MM.1S (cell line): ENCODE results near the gene NPAS1.

Experiments
- DNase-seq: peaks from one replicate; pipeline ENCODE4 v3.0.0-alpha.2; 2015
- H2AFZ ChIP-seq: fragments of 300-600 bp; sonication (generic); 2 replicates; pipeline ENCODE4 v1.6.0; 2016; ENCODE audit warnings: antibody characterized with exemption, low read length
- H3F3A ChIP-seq: fragments of 300-600 bp; sonication (generic); 2 replicates; pipeline ENCODE4 v1.6.1; 2016; ENCODE audit warnings: mild to moderate bottlenecking, antibody characterized with exemption, low read length, moderate library complexity, mixed read lengths; ENCODE audit not compliant: insufficient read depth
- H3K27ac ChIP-seq: fragments of 300-600 bp; sonication (generic); 2 replicates; pipeline ENCODE4 v1.5.1; 2016; ENCODE audit warnings: mild to moderate bottlenecking, low read length
- H3K27me3 ChIP-seq: fragments of 300-600 bp; sonication (generic); replicated peaks from 2 replicates; pipeline ENCODE4 v1.6.0; 2016; ENCODE audit warnings: low read length; ENCODE audit not compliant: insufficient read depth
- H3K36me3 ChIP-seq: fragments of 300-600 bp; sonication (generic); replicated peaks from 2 replicates; pipeline ENCODE4 v1.6.1; 2016; ENCODE audit warnings: mild to moderate bottlenecking, low read length, mixed read lengths; ENCODE audit not compliant: insufficient read depth
- H3K4me1 ChIP-seq: fragments of 300-600 bp; sonication (generic); 2 replicates; pipeline ENCODE4 v1.6.1; 2016; ENCODE audit warnings: low read length, mixed read lengths
- H3K4me2 ChIP-seq: fragments of 300-600 bp; sonication (generic); 2 replicates; pipeline ENCODE4 v1.6.0; 2016; ENCODE audit warnings: low read depth, low read length
- H3K4me3 ChIP-seq: fragments of 300-600 bp; sonication (generic); 2 replicates; pipeline ENCODE4 v1.5.1; 2016; ENCODE audit warnings: low read length, mixed read lengths
- H3K79me2 ChIP-seq: fragments of 300-600 bp; sonication (generic); 2 replicates; pipeline ENCODE4 v1.6.1; 2016; ENCODE audit warnings: mixed run types, low read length, mixed read lengths
- H3K9ac ChIP-seq: fragments of 300-600 bp; sonication (generic); 2 replicates; pipeline ENCODE4 v1.6.1; 2016; ENCODE audit warnings: low read length, mixed read lengths
- H3K9me2 ChIP-seq: fragments of 300-600 bp; sonication (generic); replicated peaks from 2 replicates; pipeline ENCODE4 v1.6.1; 2016; ENCODE audit warnings: mild to moderate bottlenecking, low read length, mixed read lengths; ENCODE audit not compliant: insufficient read depth
- H3K9me3 ChIP-seq: fragments of 300-600 bp; sonication (generic); replicated peaks from 2 replicates; pipeline ENCODE4 v1.6.1; 2016; ENCODE audit warnings: mild to moderate bottlenecking, low read length, mixed read lengths; ENCODE audit not compliant: insufficient read depth
- H4K20me1 ChIP-seq: fragments of 300-600 bp; sonication (generic); 2 replicates; pipeline ENCODE4 v1.6.1; 2016; ENCODE audit warnings: mild to moderate bottlenecking, low read length, moderate library complexity, mixed read lengths; ENCODE audit not compliant: insufficient read depth
- EZH2 ChIP-seq: fragments of 300-600 bp; sonication (generic); optimal IDR thresholded peaks from 2 replicates; pipeline ENCODE3; 2017; ENCODE audit warnings: low read depth, mild to moderate bottlenecking, antibody characterized with exemption, low read length, mixed read lengths
- EZH2phosphoT487 ChIP-seq: fragments of 300-600 bp; sonication (generic); IDR thresholded peaks from 2 replicates; pipeline ENCODE4 v1.6.1; 2018; ENCODE audit warnings: antibody characterized with exemption, low read length
- TF ChIP-seq, protein P1 (sequence below): fragments of 300-600 bp; sonication (generic); IDR thresholded peaks from 2 replicates; pipeline ENCODE4 v1.5.1; 2016; ENCODE audit warnings: antibody characterized with exemption, low read length, mixed read lengths

NPAS1 gene

DNA sequence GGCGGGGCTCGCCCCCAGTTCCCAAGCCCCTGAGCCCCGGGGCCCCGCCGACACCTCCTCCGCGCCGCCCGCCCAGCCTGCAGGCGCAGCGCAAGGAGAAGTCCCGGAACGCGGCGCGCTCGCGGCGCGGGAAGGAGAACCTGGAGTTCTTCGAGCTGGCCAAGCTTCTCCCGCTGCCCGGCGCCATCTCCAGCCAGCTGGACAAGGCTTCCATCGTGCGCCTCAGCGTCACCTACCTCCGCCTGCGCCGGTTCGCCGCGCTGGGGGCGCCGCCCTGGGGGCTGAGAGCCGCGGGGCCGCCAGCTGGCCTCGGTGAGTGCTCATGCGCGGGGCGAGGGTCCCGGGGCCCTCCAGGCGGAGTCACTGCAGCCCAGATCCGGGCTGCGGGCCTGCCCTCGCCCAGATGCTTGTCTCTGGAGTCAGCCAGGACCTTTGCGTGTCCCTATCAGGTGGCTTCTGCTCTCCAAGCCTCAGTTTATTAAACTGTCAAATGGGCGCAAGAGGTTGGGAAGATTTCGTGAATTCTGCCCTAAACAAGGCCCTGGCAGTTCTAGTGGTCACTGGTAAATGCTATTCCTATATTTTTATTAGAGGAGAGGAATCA lies 2.0 kb downstream of the NPAS1 start:
- Histone ChIP-seq H3K27me3 (peaks cover 61% of the 10 kb centered on the region), H3K9me3 (no peaks in the 10 kb centered on the region), H3F3A (no peaks in the 10 kb centered on the region), H3K4me3 (no peak overlapping the region), H3K79me2 (no peaks in the 10 kb centered on the region), H2AFZ (no peak overlapping the region), H3K9me2 (no peaks in the 10 kb centered on the region), H3K4me1 (no peaks in the 10 kb centered on the region), H4K20me1 (no peaks in the 10 kb centered on the region), H3K4me2 (no peak overlapping the region), H3K27ac (no peak overlapping the region), H3K9ac (no peak overlapping the region), H3K36me3 (no peaks in the 10 kb centered on the region)
- TF ChIP-seq, protein P1, sequence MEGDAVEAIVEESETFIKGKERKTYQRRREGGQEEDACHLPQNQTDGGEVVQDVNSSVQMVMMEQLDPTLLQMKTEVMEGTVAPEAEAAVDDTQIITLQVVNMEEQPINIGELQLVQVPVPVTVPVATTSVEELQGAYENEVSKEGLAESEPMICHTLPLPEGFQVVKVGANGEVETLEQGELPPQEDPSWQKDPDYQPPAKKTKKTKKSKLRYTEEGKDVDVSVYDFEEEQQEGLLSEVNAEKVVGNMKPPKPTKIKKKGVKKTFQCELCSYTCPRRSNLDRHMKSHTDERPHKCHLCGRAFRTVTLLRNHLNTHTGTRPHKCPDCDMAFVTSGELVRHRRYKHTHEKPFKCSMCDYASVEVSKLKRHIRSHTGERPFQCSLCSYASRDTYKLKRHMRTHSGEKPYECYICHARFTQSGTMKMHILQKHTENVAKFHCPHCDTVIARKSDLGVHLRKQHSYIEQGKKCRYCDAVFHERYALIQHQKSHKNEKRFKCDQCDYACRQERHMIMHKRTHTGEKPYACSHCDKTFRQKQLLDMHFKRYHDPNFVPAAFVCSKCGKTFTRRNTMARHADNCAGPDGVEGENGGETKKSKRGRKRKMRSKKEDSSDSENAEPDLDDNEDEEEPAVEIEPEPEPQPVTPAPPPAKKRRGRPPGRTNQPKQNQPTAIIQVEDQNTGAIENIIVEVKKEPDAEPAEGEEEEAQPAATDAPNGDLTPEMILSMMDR: no peak
- TF ChIP-seq EZH2phosphoT487: no peak
- no peak for TF ChIP-seq EZH2
- DNase-seq: no peak

- Histone ChIP-seq H2AFZ (no peak overlapping the region), H3K27me3 (peaks cover 61% of the 10 kb centered on the region), H3K9me2 (no peaks in the 10 kb centered on the region), H3K36me3 (no peaks in the 10 kb centered on the region), H3K79me2 (no peaks in the 10 kb centered on the region), H3K4me1 (no peaks in the 10 kb centered on the region), H4K20me1 (no peaks in the 10 kb centered on the region), H3K27ac (no peak overlapping the region), H3K9me3 (no peaks in the 10 kb centered on the region), H3K4me3 (no peak overlapping the region), H3K9ac (no peak overlapping the region), H3F3A (no peaks in the 10 kb centered on the region), H3K4me2 (no peak overlapping the region)
- TF ChIP-seq, protein P1: no peak
- TF ChIP-seq EZH2phosphoT487 (no peak), EZH2 (no peak)
- no peak for DNase-seq
These were observed 2.5 kb downstream of the NPAS1 start for GRCh38 chr19:47022140-47022536.

DNA sequence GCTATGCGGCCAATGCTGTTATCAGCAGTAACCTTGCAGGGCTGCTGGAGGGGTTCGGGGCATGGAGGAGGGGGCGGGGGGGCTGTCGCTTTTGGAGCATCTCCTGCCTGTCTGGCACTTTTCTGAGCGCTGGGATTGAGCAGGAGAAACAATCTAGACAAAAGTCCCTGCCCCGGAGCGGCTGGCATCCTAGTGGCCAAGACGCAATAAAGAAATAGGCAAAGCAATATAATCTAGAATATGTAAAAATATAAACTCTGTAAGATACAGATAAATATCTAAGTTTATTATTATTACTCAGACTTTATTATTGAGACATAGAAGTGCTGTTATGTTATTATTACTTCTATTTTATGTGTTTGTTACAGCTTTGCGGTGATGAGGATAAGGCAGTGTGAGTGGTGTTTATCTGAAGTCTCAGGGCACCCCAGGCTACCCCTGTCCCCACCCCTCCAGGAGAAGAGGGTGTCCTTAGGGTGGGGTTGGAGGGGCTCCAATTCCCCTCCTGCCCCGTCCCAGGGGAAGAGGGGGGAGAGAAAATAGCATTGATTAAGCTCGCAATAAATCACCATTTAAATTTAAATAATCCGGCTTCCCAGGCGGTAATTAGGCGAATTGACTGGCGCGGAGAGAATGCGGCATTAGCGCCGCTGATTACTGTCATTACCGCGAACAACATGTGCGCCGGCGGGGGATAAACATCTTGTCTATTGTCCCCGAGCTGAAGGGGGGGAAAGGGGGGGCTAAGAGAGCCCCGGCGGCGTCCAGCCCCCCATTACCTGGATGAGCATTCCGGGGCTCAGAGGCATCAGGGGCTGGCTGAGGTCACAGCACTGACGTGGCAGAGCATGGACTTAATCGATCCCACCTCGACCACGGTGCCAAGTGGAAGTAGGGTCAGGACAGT lies 3.2 kb downstream of the NPAS1 start:
- H2AFZ ChIP-seq: no peak overlapping the region
- no peak for DNase-seq
- no peaks in the 10 kb centered on the region for H4K20me1 ChIP-seq
- H3K4me3 ChIP-seq: no peak overlapping the region
- peaks cover 64% of the 10 kb centered on the region for H3K27me3 ChIP-seq
- no peaks in the 10 kb centered on the region for H3K4me1 ChIP-seq
- H3K9me3 ChIP-seq: no peaks in the 10 kb centered on the region
- no peaks in the 10 kb centered on the region for H3K36me3 ChIP-seq
- H3F3A ChIP-seq: no peaks in the 10 kb centered on the region
- H3K27ac ChIP-seq: no peak overlapping the region
- H3K79me2 ChIP-seq: no peaks in the 10 kb centered on the region
- no peaks in the 10 kb centered on the region for H3K9me2 ChIP-seq
- TF ChIP-seq, protein P1: no peak
- TF ChIP-seq EZH2phosphoT487 (no peak), EZH2 (no peak)
- H3K9ac ChIP-seq: no peak overlapping the region
- H3K4me2 ChIP-seq: no peak overlapping the region
